Renal cortex interstitium (tissue), 11 donors: Measurements from ENCODE around the gene MAGOHB. TPM values are rescaled to one million over a fixed set of nuclear protein-coding genes. Genes with fewer than 3 reads are reported as not detected.

ENCODE experiments used
- DNase-seq, 11 donors: peaks; one replicate each; pipeline ENCODE4 v3.0.0-alpha.2; 2013; ENCODE audit warnings: low read depth in 9 of 11, low spot score in 4 of 11; ENCODE audit errors: extremely low read depth in 1 of 11
- polyA plus RNA-seq, 3 donors: library from polyadenylated mRNA; unstranded; fragments of 120-200 nt; gene quantifications; one replicate each; pipeline ENCODE4 v1.2.1, GENCODE V29; 2013; ENCODE audit not compliant: insufficient read length in 3 of 3

The MAGOHB gene
- polyA plus RNA-seq, 3 donors, result 38.9 to 41.5 (median 41.4) TPM

DNA sequence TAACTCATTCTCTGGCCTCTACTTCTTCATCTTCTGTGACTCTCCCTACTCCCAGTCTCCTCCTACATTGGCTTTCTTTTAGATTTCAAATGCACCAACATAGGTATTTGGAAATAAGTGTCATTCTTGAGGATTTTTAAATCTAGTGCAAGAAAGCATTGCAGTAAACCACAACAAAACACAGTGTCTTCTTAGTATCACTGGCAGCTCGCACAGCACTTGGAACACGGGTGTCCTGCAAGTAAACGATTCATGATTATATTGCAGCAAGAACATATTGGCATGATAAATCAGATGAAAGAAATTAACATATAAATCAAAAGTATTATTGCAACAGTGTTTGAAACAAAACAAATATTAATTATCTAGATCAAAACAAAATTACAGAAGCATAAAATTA is 45.6 kb downstream of the MAGOHB start:
- DNase-seq, result no peak

- DNase-seq, result no peak
These were observed 49.4 kb downstream of the MAGOHB start for GRCh38 chr12:10563966-10564365.

- DNase-seq, result no peak
These were observed 50.4 kb downstream of the MAGOHB start for GRCh38 chr12:10563002-10563401.

- DNase-seq, result peak in 10 of 11 donors; percentile 3 to 38 (median 18)
These were observed 51.0 kb downstream of the MAGOHB start for GRCh38 chr12:10562306-10562933.

DNA sequence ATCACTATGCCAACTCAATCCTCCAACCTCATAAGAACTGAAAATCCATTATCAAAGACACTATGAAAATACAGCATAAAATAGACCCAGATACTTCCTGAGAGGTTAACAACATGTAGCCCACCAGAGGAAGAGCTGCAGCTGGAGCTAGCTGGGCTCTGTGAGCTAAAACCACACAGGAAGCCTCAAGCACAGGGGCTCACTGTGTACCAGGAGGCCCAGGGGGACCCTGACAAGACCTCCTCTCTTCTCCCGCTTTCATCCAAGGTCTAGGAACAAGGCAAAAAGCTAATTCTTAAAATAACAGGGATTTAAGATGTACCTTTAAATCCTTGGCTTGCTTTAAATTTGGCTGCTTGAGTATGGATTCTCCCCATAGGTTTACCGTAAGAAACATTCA is 54.2 kb downstream of the MAGOHB start:
- no peak for DNase-seq

- DNase-seq, result no peak
These were observed 54.6 kb downstream of the MAGOHB start for GRCh38 chr12:10558789-10559188.

DNA sequence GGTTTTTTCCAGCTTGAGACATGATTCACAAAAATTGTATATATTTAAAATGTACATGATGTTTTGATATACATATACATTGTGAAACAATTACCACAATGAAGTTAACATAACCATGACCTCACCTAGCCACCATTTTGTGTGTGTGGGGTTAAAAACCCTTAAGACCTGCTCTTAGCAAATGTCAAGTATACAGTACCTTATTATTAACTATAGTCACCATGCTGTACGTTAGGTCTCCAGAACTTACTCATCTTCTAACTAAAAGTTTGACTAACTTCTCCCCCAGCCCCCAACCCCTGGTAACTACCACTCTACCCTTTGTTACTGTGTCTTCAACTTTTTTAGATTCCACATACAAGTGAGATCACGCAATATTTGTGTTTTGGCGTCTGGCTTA is 55.1 kb downstream of the MAGOHB start:
- DNase-seq, result no peak

DNA sequence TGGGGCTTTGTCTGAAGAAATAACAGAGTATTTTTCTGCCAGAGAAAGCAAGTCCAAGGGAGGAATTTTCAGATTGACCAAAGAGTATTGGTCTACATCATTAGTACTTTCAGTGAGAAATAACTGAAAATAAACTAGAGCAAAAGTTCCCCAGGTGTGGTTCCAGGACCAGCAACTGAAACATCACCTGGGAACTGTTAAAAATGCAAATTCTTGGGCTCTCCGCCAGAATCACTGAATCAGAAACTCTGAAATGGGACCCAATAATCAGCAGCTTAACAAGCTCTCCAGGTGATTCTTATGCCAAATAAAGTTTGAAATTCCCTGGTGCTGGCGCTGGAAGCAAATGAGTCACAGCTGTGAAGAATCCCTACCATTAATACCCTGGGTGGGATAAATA is 55.6 kb downstream of the MAGOHB start:
- DNase-seq, result peak in 4 of 11 donors; percentile 1 to 7 (median 4)

- no peak for DNase-seq
These were observed 56.1 kb downstream of the MAGOHB start for GRCh38 chr12:10557329-10557728.

GRCh38 chr12:10554756-10555481 is 58.5 kb downstream of the MAGOHB start:
- no peak for DNase-seq

DNA sequence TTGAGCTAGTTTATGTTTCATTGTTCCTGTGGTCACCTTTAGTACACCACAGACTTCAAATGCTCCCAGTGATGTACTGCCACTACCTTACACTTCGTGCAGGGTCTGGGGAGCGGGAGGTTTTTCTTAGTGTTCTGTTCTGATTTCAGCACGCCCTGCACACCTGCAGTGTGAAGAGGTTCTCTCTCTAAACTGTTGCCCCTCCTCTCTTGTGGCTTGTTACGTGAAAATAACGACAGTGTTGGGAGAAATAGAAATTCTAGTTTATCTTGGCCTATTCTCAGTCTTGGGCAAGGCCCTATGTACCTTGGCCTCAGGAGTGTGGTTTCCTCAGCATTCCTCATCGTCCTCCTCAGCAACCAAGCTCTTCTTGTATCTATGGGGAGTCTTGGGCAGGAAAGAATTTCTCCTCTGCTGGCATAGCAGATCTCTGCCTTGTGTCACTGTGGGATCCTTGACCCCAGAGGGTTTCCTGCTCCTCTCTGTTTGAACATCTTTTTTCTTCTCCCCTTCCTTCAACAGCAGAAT is 59.1 kb downstream of the MAGOHB start:
- no peak for DNase-seq

Other genes with a start within 250 kb of the MAGOHB start
- gene KLRK1, start 223.6 kb downstream of the MAGOHB start, polyA plus RNA-seq, result 1 to 10 TPM in 1 of 3 donors, under 1 TPM in 2; 0.39 to 1.1 (median 0.66) TPM
- not detected for gene KLRC4, start 203.9 kb downstream of the MAGOHB start, polyA plus RNA-seq
- gene KLRC3, start 193.0 kb downstream of the MAGOHB start, polyA plus RNA-seq, result not detected
- under 1 TPM in 2 of 3 donors, not detected in 1; 0.22 to 0.28 TPM for gene KLRC2, start 177.6 kb downstream of the MAGOHB start, polyA plus RNA-seq
- gene KLRC1, start 160.2 kb downstream of the MAGOHB start, polyA plus RNA-seq, result under 1 TPM; 0.53 to 0.80 (median 0.62) TPM
- 10 to 100 TPM in 1 of 3 donors, 1 to 10 TPM in 2; 2.2 to 10.1 (median 2.6) TPM for gene EIF2S3B, start 107.7 kb downstream of the MAGOHB start, polyA plus RNA-seq
- gene STYK1, start 60.4 kb upstream of the MAGOHB start, polyA plus RNA-seq, result under 1 TPM; 0.64 to 0.80 (median 0.69) TPM
- gene YBX3, start 109.7 kb upstream of the MAGOHB start, polyA plus RNA-seq, result 100 to 1,000 TPM; 216 to 263 (median 254) TPM
- gene TAS2R7, start 189.0 kb upstream of the MAGOHB start, polyA plus RNA-seq, result not detected
- not detected for gene TAS2R8, start 193.7 kb upstream of the MAGOHB start, polyA plus RNA-seq
- not detected for gene TAS2R9, start 196.6 kb upstream of the MAGOHB start, polyA plus RNA-seq
- gene TAS2R10, start 212.7 kb upstream of the MAGOHB start, polyA plus RNA-seq, result 1 to 10 TPM; 2.2 to 3.3 (median 2.7) TPM
- gene PRR4, start 235.9 kb upstream of the MAGOHB start, polyA plus RNA-seq, result 10 to 100 TPM in 1 of 3 donors, 1 to 10 TPM in 2; 5.6 to 14.4 (median 8.8) TPM